Glutamatergic neuron (in vitro differentiated cells): Measurements from ENCODE around the gene KRTAP23-1. TPM values are rescaled to one million over a fixed set of nuclear protein-coding genes. Genes with fewer than 3 reads are reported as not detected.

Experiments
- DNase-seq: peaks from one replicate; pipeline ENCODE4 v3.0.0; 2022
- H3K27ac Mint-ChIP-seq: one replicate; pipeline ENCODE4 v1.8.0; 2020; ENCODE audit warnings: mild to moderate bottlenecking, mixed read lengths, inconsistent platforms; ENCODE audit not compliant: unreplicated experiment
- H3K27me3 Mint-ChIP-seq: one replicate; pipeline ENCODE4 v1.8.0; 2020; ENCODE audit warnings: mild to moderate bottlenecking, moderate library complexity, mixed read lengths, inconsistent platforms; ENCODE audit not compliant: unreplicated experiment
- H3K36me3 Mint-ChIP-seq: one replicate; pipeline ENCODE4 v1.8.0; 2020; ENCODE audit warnings: mild to moderate bottlenecking, mixed read lengths, inconsistent platforms; ENCODE audit not compliant: unreplicated experiment
- H3K4me1 Mint-ChIP-seq: one replicate; pipeline ENCODE4 v1.8.0; 2020; ENCODE audit warnings: mild to moderate bottlenecking, low read depth, mixed read lengths, inconsistent platforms; ENCODE audit not compliant: unreplicated experiment
- H3K4me3 Mint-ChIP-seq: one replicate; pipeline ENCODE4 v1.8.0; 2020; ENCODE audit warnings: mild to moderate bottlenecking, mixed read lengths, inconsistent platforms; ENCODE audit not compliant: unreplicated experiment
- H3K9me3 Mint-ChIP-seq: one replicate; pipeline ENCODE4 v1.8.0; 2020; ENCODE audit warnings: mild to moderate bottlenecking, moderate library complexity, mixed read lengths, inconsistent platforms; ENCODE audit not compliant: unreplicated experiment
- total RNA-seq: library from RNA; stranded (reverse); fragmentation: NEBNext Ultra II Directional; extraction: Animal tissue kit (Norgen Biotek cat#: 25700); gene quantifications from one replicate; pipeline ENCODE4 v1.2.1, GENCODE V29; 2021; ENCODE audit not compliant: unreplicated experiment
- TF ChIP-seq, protein P1 (sequence below): fragments of 200-600 bp; sonication (generic); IDR thresholded peaks from one replicate; pipeline ENCODE4 v1.5.0; 2021; ENCODE audit not compliant: partially characterized antibody, unreplicated experiment

Gene KRTAP23-1
- total RNA-seq, 1 donor from 2014 or later = not detected

DNA sequence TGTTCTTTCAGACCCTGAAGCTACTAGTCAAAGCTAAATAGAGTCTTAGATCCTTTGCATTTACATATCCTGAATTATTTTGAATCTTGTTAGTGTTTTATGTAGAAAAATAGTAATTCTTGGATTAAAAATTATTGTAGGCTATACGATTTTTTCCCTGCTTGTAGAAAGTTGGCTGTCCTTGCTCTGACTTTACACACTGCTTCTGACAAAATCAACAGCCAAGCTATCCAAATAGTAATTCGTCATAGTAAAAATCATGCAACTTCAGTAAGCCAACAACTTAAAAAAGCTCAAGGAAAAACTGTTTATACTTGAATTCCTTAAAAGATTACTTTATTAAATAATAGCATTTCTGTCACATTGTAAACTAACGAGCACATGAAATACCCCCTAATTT is 7.5 kb upstream of the KRTAP23-1 start:
- Mint-ChIP-seq H3K27me3 (no peaks in the 10 kb centered on the region), H3K4me3 (no peak overlapping the region), H3K36me3 (no peaks in the 10 kb centered on the region), H3K9me3 (no peaks in the 10 kb centered on the region), H3K4me1 (no peaks in the 10 kb centered on the region), H3K27ac (no peak overlapping the region)
- DNase-seq = no peak
- TF ChIP-seq, protein P1, sequence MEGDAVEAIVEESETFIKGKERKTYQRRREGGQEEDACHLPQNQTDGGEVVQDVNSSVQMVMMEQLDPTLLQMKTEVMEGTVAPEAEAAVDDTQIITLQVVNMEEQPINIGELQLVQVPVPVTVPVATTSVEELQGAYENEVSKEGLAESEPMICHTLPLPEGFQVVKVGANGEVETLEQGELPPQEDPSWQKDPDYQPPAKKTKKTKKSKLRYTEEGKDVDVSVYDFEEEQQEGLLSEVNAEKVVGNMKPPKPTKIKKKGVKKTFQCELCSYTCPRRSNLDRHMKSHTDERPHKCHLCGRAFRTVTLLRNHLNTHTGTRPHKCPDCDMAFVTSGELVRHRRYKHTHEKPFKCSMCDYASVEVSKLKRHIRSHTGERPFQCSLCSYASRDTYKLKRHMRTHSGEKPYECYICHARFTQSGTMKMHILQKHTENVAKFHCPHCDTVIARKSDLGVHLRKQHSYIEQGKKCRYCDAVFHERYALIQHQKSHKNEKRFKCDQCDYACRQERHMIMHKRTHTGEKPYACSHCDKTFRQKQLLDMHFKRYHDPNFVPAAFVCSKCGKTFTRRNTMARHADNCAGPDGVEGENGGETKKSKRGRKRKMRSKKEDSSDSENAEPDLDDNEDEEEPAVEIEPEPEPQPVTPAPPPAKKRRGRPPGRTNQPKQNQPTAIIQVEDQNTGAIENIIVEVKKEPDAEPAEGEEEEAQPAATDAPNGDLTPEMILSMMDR = no peak

DNA sequence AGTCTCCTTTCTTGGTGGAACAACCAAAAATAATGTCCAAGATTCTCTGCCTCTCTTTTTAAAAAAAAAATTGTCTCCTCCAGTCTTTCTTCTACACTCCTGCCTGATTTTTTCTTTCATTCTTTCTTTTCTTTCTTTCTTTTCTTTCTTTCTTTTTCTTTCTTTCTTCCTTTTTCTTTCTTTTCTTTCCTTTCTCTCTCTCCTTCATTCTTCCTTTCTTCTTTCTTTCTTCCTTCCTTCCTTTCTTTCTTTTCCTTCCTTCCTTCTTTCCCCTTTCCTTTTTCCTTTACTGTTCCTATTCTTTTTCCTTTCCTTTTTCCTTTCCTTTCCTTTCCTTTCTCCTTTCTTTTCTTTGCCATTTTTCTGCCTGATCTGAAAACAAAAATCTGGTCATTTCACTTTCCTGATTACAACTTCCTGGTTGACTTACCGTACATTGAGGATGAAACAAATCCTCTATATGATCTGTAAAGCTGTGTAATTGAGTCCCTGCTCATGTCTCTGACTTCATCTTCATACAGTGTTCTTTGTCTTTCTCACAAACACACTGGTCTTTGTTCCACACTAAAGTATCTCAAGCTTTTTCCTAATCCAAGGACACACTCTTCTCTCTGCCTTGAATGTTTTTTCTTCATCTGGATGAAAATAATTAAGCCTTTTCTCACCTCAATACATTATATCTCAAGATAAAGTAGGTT is 6.1 kb upstream of the KRTAP23-1 start:
- H3K36me3 Mint-ChIP-seq = no peaks in the 10 kb centered on the region
- no peak overlapping the region for H3K27ac Mint-ChIP-seq
- TF ChIP-seq, protein P1 = no peak
- no peak for DNase-seq
- H3K4me3 Mint-ChIP-seq = no peak overlapping the region
- no peaks in the 10 kb centered on the region for H3K4me1 Mint-ChIP-seq
- no peaks in the 10 kb centered on the region for H3K9me3 Mint-ChIP-seq
- H3K27me3 Mint-ChIP-seq = no peaks in the 10 kb centered on the region

DNA sequence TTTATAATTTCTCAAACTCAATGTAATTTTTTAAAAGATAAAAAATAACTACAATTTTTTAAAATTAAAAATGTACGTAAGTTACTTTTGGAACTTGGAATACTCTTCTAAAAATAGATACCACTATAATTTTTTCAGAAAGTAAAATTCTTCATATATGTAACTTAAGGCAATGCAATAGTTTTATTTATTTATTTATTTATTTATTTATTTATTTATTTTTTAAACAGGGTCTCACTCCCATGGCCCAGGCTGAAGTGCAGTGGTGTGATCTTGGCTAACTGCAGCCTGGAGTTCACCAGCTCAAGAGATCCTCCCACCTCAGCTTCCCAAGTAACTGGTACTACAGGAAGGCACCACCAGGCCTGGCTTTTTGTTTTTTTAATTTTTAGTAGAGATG is 3.1 kb upstream of the KRTAP23-1 start:
- Mint-ChIP-seq H3K4me3 (no peak overlapping the region), H3K9me3 (no peaks in the 10 kb centered on the region), H3K27me3 (no peaks in the 10 kb centered on the region), H3K36me3 (no peaks in the 10 kb centered on the region), H3K4me1 (no peaks in the 10 kb centered on the region), H3K27ac (no peak overlapping the region)
- no peak for DNase-seq
- TF ChIP-seq, protein P1 = no peak

DNA sequence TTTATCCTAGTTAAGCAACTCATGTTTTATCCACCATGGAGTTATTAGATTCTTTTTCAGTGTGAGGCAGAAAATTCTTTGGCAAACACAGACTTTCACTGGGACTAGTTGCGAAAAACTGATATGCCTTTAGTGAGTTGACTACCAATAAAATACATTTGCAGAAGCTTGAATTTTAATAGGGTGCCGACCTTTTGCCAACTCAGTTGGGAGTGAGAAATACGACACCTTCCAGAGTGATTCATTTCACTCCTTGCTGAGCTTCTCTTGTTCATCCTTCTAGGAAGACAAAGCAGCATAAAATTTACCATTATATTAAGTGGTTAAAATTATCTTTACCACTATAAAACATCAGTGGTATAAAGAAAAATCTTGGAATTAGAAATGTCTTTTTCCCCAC is 1.2 kb upstream of the KRTAP23-1 start:
- H3K9me3 Mint-ChIP-seq = peaks cover 2% of the 10 kb centered on the region
- H3K27me3 Mint-ChIP-seq = no peaks in the 10 kb centered on the region
- peaks cover 13% of the 10 kb centered on the region for H3K36me3 Mint-ChIP-seq
- H3K4me3 Mint-ChIP-seq = no peak overlapping the region
- no peak for DNase-seq
- TF ChIP-seq, protein P1 = no peak
- H3K27ac Mint-ChIP-seq = no peak overlapping the region
- no peaks in the 10 kb centered on the region for H3K4me1 Mint-ChIP-seq

DNA sequence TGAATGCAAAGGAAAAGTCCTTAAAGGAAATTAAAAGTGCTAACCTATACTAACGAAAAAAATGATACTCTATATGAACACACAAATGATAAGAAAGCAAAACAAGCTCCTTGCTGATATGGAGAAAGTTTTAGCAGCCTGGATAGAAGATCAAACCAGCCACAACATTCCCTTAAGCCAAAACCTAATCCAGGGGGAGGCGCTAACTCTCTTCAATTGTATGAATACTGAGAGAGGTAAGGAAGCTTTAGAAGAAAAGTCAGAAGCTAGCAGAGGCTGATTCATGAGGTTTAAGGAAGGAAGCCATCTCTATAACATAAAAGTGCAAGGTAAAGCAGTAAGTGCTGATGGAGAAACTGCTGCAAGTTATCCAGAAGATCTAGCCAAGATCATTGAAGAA is 3.4 kb downstream of the KRTAP23-1 start:
- Mint-ChIP-seq H3K27ac (no peak overlapping the region), H3K9me3 (peaks cover 2% of the 10 kb centered on the region), H3K27me3 (no peaks in the 10 kb centered on the region), H3K36me3 (peaks cover 13% of the 10 kb centered on the region), H3K4me3 (no peak overlapping the region), H3K4me1 (no peaks in the 10 kb centered on the region)
- TF ChIP-seq, protein P1 = no peak
- no peak for DNase-seq
